DMS153 (cell line): Measurements from ENCODE around the gene PIGM.

Experiments
- DNase-seq: peaks from one replicate; lab custom pipeline; 2025; lab: John Stamatoyannopoulos, UW

The PIGM gene

DNA sequence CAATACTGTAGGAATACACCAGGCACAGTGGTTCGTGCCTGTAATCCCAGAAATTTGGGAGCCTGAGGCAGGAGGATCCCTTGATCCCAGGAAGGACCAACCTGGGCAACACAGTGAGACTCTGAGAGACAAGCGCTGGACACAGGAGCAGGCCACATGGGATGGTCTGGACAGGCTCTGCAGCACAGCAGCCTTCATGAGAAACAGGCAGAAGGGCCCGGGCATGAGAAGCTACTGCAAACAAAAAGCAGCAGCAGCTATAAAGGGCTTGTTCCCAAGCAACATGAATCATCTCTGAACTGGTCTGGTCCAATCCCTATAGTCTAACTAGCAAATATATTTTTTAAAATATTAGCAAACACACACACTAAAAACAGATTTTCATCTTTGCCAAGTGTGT lies 42.2 kb downstream of the PIGM start:
- no peak for DNase-seq

DNA sequence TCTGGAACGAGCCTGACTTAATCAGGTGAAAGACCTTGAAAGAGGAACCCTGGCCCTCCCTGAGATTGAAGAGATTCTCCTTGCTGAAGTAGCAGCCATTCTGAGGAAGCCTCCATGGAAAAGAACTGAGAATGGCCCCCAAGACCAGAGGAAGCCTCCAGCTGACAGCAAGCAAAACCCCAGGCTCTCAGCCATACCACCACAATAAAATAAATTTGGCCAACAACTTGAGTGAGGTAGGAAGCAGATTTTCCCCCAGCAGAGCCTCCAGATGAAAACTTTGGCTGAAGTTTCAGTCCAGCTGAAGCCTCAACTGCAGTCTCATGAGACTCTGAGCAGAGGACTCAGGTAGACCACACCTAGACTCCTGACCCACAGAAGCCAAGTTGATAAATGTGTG lies 43.8 kb downstream of the PIGM start:
- no peak for DNase-seq

DNA sequence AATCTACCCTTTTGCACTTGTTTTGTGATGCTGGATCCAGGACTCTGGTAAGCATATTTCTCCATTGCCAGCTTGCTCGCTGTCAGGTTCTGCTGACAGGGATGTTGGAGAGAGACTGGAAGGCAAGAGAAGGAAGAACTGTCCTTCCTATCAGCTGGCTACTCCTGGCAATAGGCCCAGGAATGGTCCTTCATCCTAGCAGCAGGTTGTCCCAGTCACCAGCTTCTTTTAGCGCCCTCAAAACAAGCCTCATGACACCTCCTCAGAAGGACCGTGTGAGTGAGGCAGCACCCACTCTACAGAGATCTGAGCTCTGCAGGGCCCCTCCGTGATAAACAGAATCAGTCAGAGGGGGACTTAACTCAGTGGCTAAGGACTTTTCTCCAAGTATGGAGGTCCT lies 44.6 kb downstream of the PIGM start:
- no peak for DNase-seq

GRCh38 chr1:159986531-159986930 lies 45.3 kb downstream of the PIGM start:
- DNase-seq, result no peak

- DNase-seq, result no peak
These were observed 45.7 kb downstream of the PIGM start for GRCh38 chr1:159986093-159986492.

- no peak for DNase-seq
These were observed 46.3 kb downstream of the PIGM start for GRCh38 chr1:159985473-159985872.

- no peak for DNase-seq
These were observed 48.1 kb downstream of the PIGM start for GRCh38 chr1:159983681-159984080.

DNA sequence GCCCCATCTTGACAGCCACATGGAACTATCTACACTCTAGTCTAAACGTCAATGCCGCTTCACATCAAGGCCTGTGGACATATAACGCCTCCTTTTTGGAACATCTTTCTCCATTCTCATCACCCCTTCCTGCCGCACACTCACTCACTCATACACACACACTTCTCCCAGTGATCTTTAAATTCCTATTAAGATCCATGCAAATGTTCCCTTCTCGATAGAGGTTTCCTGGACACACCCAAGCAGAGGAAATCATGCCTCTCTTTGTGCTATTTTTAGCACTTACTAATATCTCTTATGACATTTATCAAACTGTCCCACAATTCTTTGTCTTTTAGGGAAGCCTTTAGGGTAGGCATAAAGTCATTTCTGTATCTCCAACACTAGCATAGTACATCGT lies 49.5 kb downstream of the PIGM start:
- DNase-seq, result no peak

- no peak for DNase-seq
These were observed 50.3 kb downstream of the PIGM start for GRCh38 chr1:159981351-159982055.

GRCh38 chr1:159980786-159981185 lies 51.0 kb downstream of the PIGM start:
- no peak for DNase-seq

- no peak for DNase-seq
These were observed 51.7 kb downstream of the PIGM start for GRCh38 chr1:159980076-159980475.

GRCh38 chr1:159979257-159979656 lies 52.5 kb downstream of the PIGM start:
- no peak for DNase-seq

DNA sequence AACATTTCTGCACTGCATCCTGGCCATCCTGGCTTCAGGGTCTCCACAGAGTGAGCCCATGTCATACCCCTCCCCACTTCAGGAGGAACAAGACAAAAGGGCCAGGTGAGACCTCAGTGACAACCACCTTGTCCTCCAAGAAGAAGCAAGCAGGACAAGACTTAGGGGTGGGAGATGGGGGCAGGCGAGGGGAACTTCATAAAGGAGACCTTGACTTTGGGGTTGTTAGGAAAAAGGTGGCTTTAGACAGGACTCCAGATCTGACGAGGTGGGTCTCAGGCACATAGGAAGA lies 53.7 kb downstream of the PIGM start:
- no peak for DNase-seq

GRCh38 chr1:159977364-159978106 lies 54.3 kb downstream of the PIGM start:
- DNase-seq, result no peak
